ENCODE results near the gene MX2. TPM values are rescaled to one million over a fixed set of nuclear protein-coding genes. Genes with fewer than 3 reads are reported as not detected.

MX2 gene
- total and polyA plus RNA-seq, 2 of the 8 experiments (the other 6 are each of a cell fraction or from before 2014, with no cell fraction given): 3.1 to 8.9 TPM

GRCh38 chr21:41453198-41453597 is 91.4 kb downstream of the MX2 start:
- H3K23ac ChIP-seq (ENCODE audit: insufficient read length): no peak overlapping the region
- H3K4me2 ChIP-seq (ENCODE audit: insufficient read depth in 1 of 2, low read depth in 2 of 2, low read length in 2 of 2): no peak overlapping the region
- H3K79me2 ChIP-seq (ENCODE audit: control insufficient read depth in 1 of 2, insufficient read depth in 2 of 2, low read length in 2 of 2): no peaks in the 10 kb centered on the region
- no peak overlapping the region for H2AK5ac ChIP-seq (ENCODE audit: low read depth, low read length)
- H3K14ac ChIP-seq (ENCODE audit: insufficient read length): no peak overlapping the region
- no peak overlapping the region for H3K4me3 ChIP-seq (ENCODE audit: extremely low read depth in 1 of 4, insufficient read depth in 2 of 4, low read depth in 3 of 4, low read length in 4 of 4)
- no peak overlapping the region for H4K91ac ChIP-seq (replicated peaks; ENCODE audit: insufficient read length, low read length)
- H4K5ac ChIP-seq (ENCODE audit: insufficient read length, low read depth, low read length): no peak overlapping the region
- DNase-seq (ENCODE audit: low read depth in 1 of 2, low spot score in 2 of 2) (no peak), FAIRE-seq (no peak)
- WGBS, 2 experiments (ENCODE audit: extremely low coverage in 1 of 2, insufficient coverage in 1 of 2, insufficient read length in 1 of 2, insufficient replicate concordance in 2 of 2, low coverage in 1 of 2, low lambda C conversion rate in 2 of 2, missing lambda C conversion rate in 1 of 2): 97% methylated on average over 3 of the region's 3 CpGs; no CpG with 5 or more reads in 1 of the 2 experiments
- H3K27ac ChIP-seq (ENCODE audit: low read depth, low read length): no peak overlapping the region
- H2BK15ac ChIP-seq (ENCODE audit: low read length): no peak overlapping the region
- H3K4ac ChIP-seq (replicated peaks; ENCODE audit: insufficient read length, low read depth, low read length): no peak overlapping the region
- no peak overlapping the region for H4K8ac ChIP-seq (ENCODE audit: extremely low read depth, insufficient read depth, low read length)
- no peak overlapping the region for H2BK12ac ChIP-seq (ENCODE audit: low read depth, low read length)
- H2BK120ac ChIP-seq (replicated peaks; ENCODE audit: low read depth, low read length): no peak overlapping the region
- H2BK5ac ChIP-seq (ENCODE audit: low read depth, low read length): no peak overlapping the region
- no peaks in the 10 kb centered on the region for H4K20me1 ChIP-seq (replicated peaks in 1 of 2; ENCODE audit: control insufficient read depth in 1 of 2, insufficient read depth in 2 of 2, low read length in 2 of 2)
- no peak overlapping the region for H3K9ac ChIP-seq (replicated peaks in 1 of 4; ENCODE audit: extremely low read depth in 1 of 4, low read depth in 3 of 4, low read length in 3 of 4)
- H3K9me3 ChIP-seq (ENCODE audit: insufficient read depth in 2 of 2, low read depth in 1 of 2, low read length in 1 of 2): peaks cover 0 to 3% of the 10 kb centered on the region in 2 experiments; a peak in 1 of 4 replicates
- no peaks in the 10 kb centered on the region for H3K23me2 ChIP-seq (ENCODE audit: low read depth, low read length)
- H2AFZ ChIP-seq (ENCODE audit: low read length): no peak overlapping the region
- H3K56ac ChIP-seq (replicated peaks; ENCODE audit: insufficient read length, low read depth, low read length): no peak overlapping the region
- H3K36me3 ChIP-seq (ENCODE audit: control insufficient read depth in 2 of 4, insufficient read depth in 4 of 4, low read length in 3 of 4): no peaks in the 10 kb centered on the region
- H2BK20ac ChIP-seq (ENCODE audit: low read length): no peak overlapping the region
- H3K27me3 ChIP-seq (replicated peaks in 1 of 4; ENCODE audit: control insufficient read depth in 3 of 4, extremely low read depth in 1 of 4, insufficient read depth in 3 of 4, low read length in 3 of 4): no peaks in the 10 kb centered on the region
- H3K79me1 ChIP-seq (ENCODE audit: low read depth, low read length): no peaks in the 10 kb centered on the region
- H3K4me1 ChIP-seq (replicated peaks in 1 of 4; ENCODE audit: control insufficient read depth in 3 of 4, insufficient read depth in 4 of 4, low read length in 3 of 4): peaks cover 0 to 10% (median 0%) of the 10 kb centered on the region in 4 experiments; a peak in 3 of 7 replicates
- no peak overlapping the region for H3K18ac ChIP-seq (ENCODE audit: extremely low read depth, low read length)
- POLR2A ChIA-PET (ENCODE audit: partially characterized antibody): interaction anchor here (0.9 kb wide), 1 partner anchor 16 kb away, joined by 3 read pairs; no protein-coding TSS in a partner anchor
- CTCF ChIA-PET (ENCODE audit: partially characterized antibody): no interaction called here
- TF ChIP-seq YY1 (IDR thresholded peaks at IDR 0.05; ENCODE audit: low read depth, low read length) (no peak), BCL11A (IDR thresholded peaks at IDR 0.05; ENCODE audit: low read depth in 2 of 2, low read length in 2 of 2) (no peak), KDM1A (IDR thresholded peaks at IDR 0.05; ENCODE audit: borderline replicate concordance, low read length) (no peak), HDAC6 (IDR thresholded peaks at IDR 0.05; ENCODE audit: low read depth, low read length) (no peak)
